ENCODE measurements around the gene MRPL44.

GRCh38 chr2:223998948-223999347, 41.7 kb downstream of the MRPL44 start:
- TF ChIP-seq CTCF (IDR thresholded peaks at IDR 0.05) (no peak), EZH2phosphoT487 (IDR thresholded peaks at IDR 0.05) (no peak), EZH2 (IDR thresholded peaks at IDR 0.05) (no peak)
